ENCODE data around the gene NTMT2. TPM values are rescaled to one million over a fixed set of nuclear protein-coding genes. Genes with fewer than 3 reads are reported as not detected.

Gene NTMT2
- total and polyA plus RNA-seq, 2 of the 8 experiments (the other 6 are each of a cell fraction or from before 2014, with no cell fraction given) = 0.38 TPM; not detected in 1

GRCh38 chr1:170125269-170125668, 20.5 kb upstream of the NTMT2 start (continued):
- TF ChIP-seq NRF1 (IDR thresholded peaks at IDR 0.05; ENCODE audit: low read depth, low read length) = no peak
- no peak for TF ChIP-seq SIN3A (conservative IDR thresholded peaks at IDR 0.05 in 1 of 2, IDR thresholded peaks at IDR 0.05 in 1 of 2; ENCODE audit: low read depth in 1 of 2, low read length in 2 of 2)
- no peak for TF ChIP-seq SRF (IDR thresholded peaks at IDR 0.05; ENCODE audit: low read depth, low read length)
